ENCODE results near the gene DLL4.

Gene DLL4

DNA sequence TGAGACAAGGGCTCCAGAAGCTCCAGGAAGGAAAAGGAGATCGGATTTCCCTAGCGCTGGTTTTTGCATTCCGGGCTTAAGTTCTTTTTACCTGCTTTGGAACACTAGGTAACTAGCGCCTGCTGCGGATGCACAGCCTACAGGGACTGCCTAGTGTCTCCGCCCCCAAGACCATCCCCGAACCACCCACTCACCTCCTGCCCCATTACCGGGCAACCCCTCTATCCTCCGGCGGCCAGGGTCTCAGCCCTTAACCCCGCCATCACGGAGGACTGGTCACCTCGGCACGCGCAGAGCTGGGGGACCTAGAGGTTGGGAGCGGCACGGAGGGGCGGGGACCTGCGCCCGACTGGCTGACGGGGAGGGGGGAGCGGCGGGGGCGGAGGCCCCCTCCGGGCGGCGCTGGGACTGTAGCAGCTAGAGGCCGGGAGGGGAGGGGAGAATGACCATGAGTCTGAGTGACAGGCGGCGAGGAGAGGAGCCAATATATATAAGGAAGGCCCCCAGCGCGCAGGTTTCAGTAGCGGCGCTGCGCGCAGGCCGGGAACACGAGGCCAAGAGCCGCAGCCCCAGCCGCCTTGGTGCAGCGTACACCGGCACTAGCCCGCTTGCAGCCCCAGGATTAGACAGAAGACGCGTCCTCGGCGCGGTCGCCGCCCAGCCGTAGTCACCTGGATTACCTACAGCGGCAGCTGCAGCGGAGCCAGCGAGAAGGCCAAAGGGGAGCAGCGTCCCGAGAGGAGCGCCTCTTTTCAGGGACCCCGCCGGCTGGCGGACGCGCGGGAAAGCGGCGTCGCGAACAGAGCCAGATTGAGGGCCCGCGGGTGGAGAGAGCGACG, at the start of gene DLL4:
TSS of gene DLL4 (plus strand) at position 520 of the 839 bp plus-strand sequence. CDS start 329 bp downstream, outside the sequence.
- DNase-seq (ENCODE audit: low read depth): no peak

DNA sequence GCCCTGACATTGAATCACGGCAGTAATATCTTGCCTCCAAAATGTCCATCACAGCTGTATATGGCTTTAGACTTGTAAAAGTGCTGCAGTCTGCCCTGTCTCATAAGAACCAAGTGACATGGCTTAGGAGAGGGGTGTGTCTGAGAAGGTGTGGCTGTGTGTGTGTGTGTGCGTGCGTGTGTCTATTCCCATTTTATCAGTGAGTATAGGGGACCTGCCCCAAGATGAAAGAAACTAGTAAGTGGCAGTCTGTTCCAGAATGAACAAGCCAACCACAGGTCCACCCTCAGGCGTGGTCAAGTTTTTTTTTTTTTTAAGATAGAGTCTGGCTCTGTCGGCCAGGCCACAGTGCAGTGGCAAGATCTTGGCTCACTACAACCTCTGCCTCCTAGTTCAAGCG, 49.5 kb upstream of the DLL4 start:
- DNase-seq (ENCODE audit: low read depth): no peak

DNA sequence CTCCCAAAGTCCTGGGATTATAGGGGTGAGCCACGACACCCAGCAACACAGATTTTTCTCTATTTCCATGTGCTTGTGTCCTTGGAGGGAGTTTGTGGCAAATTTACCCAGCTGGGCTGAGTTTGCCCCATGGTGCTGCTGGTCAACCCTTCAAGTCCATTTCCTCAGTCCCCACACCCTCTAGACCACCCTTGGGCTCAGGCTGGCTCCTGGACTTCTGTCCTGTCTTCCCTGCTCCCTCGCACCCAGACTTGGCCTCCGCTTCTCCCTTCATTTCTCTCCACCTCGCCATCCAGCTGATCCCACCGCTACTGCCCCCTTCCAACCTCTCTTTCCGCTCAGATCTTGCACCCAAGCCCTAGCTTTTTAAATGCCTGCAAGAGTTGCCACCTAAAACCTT, 47.8 kb upstream of the DLL4 start:
- DNase-seq (ENCODE audit: low read depth): no peak

DNA sequence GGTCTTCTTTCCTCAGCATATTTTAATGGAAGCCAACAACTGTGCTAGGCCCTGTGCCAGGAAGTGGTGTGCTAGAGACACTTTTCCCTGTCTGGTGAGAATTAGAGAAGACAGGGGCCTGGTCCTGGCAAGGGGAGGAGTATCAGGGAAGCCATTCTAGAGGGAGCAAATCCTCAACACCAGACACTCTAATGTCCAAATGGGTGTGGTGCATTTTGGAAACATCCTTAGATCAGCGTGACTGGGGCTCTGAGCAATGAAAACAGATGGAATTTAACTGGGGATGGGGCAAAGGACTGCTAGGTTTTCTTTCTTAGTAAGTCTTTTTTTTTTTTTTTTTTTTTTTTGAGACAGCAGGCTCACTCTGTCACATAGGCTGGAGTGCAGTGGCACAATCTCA, 42.6 kb upstream of the DLL4 start:
- no peak for DNase-seq (ENCODE audit: low read depth)

- no peak for DNase-seq (ENCODE audit: low read depth)
Observed at GRCh38 chr15:40889112-40889511, 40.0 kb upstream of the DLL4 start.

DNA sequence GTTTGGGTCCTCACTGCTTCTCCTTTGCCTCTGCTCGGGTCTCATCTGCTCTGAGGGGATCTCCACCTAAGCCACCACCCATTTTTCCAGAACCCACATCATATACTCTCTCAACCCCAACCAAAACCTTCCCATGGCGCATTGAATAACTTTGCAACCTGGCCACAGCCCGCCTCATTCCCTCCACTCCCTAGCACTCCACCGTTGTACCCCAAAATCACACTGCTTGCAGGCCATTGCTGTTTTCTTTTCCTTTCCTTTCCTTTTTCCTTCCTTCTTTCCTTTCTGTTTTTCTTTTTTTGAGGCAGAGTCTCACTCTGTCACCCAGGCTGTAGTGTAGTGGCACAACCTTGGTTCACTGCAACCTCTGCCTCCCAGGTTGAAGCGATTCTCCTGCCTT, 38.0 kb upstream of the DLL4 start:
- no peak for DNase-seq (ENCODE audit: low read depth)

DNA sequence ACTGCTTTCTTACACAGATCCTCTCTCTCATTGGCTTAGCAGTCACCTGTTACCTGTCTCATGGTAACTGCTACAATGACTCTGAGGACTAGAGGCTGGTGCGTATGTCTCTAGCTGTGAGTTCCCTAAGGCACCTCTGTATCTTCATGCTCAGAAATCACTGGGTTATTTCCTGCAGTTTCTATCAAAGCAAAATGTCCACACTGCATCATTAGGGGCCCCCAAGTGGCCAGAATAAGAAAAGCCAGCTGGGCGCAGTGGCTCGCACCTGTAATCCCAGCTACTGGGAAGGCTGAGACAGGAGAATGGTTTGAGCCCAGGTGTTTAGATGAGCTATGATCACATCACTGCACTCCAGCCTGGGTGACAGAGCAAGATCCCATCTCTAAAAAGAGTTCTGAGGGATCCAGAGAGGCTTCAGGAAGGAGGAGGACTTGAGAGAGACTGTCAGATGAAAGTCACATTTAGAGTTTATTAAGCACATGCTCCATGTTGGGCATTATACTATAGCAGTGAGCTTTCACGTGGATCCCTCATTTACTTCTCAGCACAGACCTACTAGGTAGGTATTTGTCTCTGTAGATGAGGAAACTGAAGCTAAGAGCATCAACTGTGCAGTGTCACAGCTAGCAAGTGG, 37.2 kb upstream of the DLL4 start:
- DNase-seq (ENCODE audit: low read depth): no peak

DNA sequence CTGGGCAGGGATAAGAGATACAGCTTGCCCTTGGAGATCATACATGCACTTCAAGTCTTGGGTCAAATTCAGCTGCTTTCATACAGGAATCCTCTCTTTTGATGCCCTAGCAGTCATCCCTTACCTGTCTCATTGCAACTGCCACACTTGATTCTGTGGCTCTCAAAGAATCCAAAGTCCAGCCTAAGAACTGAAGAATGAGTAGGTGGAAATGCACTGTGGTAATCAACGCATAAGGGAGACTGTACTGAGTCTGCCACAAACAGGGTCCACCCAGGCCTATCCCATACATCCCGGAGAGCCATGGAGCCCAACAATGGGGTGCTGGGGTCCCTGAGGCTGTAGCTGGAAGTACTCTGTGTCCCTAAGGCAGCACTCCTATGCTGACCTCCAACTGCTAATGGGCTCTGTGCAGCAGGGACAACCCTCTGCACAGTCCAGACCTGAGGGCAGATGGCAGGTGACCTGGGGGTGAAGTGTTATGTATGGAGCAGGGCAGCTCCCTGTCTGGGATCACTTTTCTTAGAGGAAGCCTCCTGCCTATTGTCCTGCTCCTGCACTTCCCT, 36.6 kb upstream of the DLL4 start:
- DNase-seq (ENCODE audit: low read depth): no peak

DNA sequence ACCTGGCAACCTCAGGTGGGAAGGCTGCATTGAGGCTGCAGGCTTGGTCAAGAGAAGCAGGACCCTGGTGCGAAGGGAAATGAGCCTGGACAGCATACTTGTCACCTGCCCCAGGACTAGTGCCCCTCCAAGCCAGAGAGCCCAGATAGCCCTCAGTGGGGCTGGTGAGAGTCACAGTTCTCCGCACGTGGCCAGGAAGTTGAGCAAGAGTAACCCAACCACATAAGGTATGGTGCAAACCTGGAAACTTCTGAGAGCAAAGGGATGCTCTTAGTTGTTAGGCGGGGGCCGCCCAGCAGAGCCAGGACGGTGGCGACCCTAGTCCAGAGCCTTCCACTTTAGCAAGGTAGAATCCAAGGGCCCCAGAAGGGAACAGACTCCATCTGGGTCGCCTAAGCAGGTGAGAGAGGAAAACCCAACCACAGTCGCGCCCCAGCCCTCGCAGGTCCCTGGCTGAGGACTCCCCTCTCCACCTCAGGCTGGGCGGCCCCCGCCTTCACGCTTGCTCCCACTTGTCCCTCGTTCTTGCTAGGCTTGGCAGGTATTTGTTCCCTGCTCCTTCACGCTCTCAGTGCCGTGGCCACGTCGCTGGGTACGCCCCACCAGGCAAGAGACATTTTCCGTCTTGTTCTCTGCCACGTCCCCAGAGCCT, 36.0 kb upstream of the DLL4 start:
- no peak for DNase-seq (ENCODE audit: low read depth)

- peak; percentile 97 for DNase-seq (ENCODE audit: low read depth)
Observed at GRCh38 chr15:40893733-40894680, 35.1 kb upstream of the DLL4 start, which contains the start of gene VPS18. Gene VPS18 (plus strand): TSS chr15:40894450. CDS start chr15:40894769, 319 bp downstream.

DNA sequence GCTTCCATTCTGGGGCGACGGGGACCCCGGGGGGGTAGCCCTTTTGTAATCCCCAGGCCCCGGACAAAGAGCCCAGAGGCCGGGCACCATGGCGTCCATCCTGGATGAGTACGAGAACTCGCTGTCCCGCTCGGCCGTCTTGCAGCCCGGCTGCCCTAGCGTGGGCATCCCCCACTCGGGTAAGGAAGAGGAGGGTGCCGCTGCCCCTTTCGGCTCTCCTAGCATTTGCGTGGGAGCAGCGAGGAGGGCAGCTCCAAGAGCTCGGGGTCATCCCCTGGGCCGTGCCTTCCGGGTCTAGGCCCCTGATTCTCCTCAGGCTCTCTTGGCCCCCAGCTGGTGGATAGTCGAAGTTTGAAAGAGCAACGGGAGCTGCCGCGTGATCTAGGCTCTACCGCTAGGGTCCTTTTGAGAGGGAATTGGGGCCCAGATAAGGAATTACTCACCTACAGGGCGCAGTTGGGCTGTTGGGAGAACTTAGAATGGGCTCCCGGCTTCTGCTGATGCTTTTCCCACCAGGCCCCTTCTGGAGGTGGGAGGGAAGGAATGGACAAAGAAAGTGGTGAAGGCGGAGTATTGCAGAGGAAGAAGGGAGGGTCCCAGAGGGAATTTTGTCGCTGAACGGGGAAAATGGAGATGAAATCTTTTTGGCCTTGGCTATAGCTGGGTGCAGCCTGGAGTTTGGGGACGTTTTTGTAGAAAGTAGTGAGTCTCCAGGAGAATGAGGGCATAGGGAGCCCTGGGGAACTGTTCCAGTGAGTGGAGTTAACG, 34.3 kb upstream of the DLL4 start:
- DNase-seq (ENCODE audit: low read depth): peak; percentile 43

- DNase-seq (ENCODE audit: low read depth): no peak
Observed at GRCh38 chr15:40899536-40900207, 29.5 kb upstream of the DLL4 start.

DNA sequence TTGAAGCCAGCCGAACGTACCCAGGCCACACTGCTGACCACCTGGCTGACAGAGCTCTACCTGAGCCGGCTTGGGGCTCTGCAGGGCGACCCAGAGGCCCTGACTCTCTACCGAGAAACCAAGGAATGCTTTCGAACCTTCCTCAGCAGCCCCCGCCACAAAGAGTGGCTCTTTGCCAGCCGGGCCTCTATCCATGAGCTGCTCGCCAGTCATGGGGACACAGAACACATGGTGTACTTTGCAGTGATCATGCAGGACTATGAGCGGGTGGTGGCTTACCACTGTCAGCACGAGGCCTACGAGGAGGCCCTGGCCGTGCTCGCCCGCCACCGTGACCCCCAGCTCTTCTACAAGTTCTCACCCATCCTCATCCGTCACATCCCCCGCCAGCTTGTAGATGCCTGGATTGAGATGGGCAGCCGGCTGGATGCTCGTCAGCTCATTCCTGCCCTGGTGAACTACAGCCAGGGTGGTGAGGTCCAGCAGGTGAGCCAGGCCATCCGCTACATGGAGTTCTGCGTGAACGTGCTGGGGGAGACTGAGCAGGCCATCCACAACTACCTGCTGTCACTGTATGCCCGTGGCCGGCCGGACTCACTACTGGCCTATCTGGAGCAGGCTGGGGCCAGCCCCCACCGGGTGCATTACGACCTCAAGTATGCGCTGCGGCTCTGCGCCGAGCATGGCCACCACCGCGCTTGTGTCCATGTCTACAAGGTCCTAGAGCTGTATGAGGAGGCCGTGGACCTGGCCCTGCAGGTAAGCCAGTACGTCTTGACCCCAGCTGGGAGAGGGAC, 28.7 kb upstream of the DLL4 start:
- no peak for DNase-seq (ENCODE audit: low read depth)

- no peak for DNase-seq (ENCODE audit: low read depth)
Observed at GRCh38 chr15:40901053-40901443, 28.1 kb upstream of the DLL4 start.

DNA sequence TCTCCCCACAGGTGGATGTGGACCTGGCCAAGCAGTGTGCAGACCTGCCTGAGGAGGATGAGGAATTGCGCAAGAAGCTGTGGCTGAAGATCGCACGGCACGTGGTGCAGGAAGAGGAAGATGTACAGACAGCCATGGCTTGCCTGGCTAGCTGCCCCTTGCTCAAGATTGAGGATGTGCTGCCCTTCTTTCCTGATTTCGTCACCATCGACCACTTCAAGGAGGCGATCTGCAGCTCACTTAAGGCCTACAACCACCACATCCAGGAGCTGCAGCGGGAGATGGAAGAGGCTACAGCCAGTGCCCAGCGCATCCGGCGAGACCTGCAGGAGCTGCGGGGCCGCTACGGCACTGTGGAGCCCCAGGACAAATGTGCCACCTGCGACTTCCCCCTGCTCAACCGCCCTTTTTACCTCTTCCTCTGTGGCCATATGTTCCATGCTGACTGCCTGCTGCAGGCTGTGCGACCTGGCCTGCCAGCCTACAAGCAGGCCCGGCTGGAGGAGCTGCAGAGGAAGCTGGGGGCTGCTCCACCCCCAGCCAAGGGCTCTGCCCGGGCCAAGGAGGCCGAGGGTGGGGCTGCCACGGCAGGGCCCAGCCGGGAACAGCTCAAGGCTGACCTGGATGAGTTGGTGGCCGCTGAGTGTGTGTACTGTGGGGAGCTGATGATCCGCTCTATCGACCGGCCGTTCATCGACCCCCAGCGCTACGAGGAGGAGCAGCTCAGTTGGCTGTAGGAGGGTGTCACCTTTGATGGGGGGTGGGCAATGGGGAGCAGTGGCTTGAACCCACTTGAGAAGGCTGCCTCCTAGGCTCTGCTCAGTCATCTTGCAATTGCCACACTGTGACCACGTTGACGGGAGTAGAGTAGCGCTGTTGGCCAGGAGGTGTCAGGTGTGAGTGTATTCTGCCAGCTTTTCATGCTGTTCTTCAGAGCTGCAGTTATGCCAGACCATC, 26.3 kb upstream of the DLL4 start:
- no peak for DNase-seq (ENCODE audit: low read depth)

GRCh38 chr15:40904552-40905201, 24.5 kb upstream of the DLL4 start:
- no peak for DNase-seq (ENCODE audit: low read depth)
